SK-N-SH treated with all-trans-retinoic acid at 6 μM for 48 hours (cell line): Measurements from ENCODE around the gene KCND2.

Source experiments
- ZFP3 ChIP-seq: fragments of 250-450 bp; sonication (Bioruptor Pico); IDR thresholded peaks from 2 replicates; pipeline ENCODE4 v1.5.0; 2020; ENCODE audit warnings: mild to moderate bottlenecking, moderate library complexity
- ZFP30 ChIP-seq: fragments of 450-650 bp; formaldehyde crosslinking; IDR thresholded peaks from 2 replicates; pipeline ENCODE4 v1.5.0; 2022; ENCODE audit warnings: mild to moderate bottlenecking, moderate library complexity
- TF ChIP-seq, protein P1 (sequence below): fragments of 250-450 bp; sonication (Bioruptor Pico); IDR thresholded peaks from 2 replicates; pipeline ENCODE4 v1.8.0; 2020; ENCODE audit warnings: mild to moderate bottlenecking, moderate library complexity, borderline replicate concordance

DNA sequence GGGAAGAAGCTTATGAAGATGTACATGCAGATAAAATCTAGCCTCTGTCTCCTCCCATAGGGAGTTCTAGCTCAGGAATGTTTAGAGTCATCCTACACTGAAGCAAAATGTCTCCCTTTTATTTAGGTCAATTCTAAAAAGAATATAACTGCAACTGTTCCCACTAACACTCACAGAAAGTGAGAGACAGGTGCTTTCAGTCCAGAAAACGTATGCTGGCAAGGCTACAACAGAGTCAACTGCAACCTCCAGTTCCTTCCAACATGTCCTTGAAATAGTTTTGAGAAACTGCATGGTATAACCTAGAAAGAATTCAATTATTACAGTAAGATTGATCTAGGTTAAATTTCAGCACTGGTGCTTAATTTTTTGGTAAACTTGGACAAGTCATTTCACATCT lies 46.8 kb upstream of the KCND2 start:
- TF ChIP-seq, protein P1, sequence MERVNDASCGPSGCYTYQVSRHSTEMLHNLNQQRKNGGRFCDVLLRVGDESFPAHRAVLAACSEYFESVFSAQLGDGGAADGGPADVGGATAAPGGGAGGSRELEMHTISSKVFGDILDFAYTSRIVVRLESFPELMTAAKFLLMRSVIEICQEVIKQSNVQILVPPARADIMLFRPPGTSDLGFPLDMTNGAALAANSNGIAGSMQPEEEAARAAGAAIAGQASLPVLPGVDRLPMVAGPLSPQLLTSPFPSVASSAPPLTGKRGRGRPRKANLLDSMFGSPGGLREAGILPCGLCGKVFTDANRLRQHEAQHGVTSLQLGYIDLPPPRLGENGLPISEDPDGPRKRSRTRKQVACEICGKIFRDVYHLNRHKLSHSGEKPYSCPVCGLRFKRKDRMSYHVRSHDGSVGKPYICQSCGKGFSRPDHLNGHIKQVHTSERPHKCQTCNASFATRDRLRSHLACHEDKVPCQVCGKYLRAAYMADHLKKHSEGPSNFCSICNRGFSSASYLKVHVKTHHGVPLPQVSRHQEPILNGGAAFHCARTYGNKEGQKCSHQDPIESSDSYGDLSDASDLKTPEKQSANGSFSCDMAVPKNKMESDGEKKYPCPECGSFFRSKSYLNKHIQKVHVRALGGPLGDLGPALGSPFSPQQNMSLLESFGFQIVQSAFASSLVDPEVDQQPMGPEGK (CRISPR knock-in tag) = no peak
- no peak for TF ChIP-seq ZFP3 (CRISPR knock-in tag)
- TF ChIP-seq ZFP30 (CRISPR knock-in tag) = no peak
